Nephron progenitor cell (in vitro differentiated cells): ENCODE results near the gene EFCC1.

Experiments used
- DNase-seq: peaks from one replicate; pipeline ENCODE4 v3.0.0; 2021
- H3K27ac Mint-ChIP-seq: 2 replicates; pipeline ENCODE4 v1.8.0; 2021; ENCODE audit warnings: mild to moderate bottlenecking, moderate library complexity, mixed read lengths
- H3K27me3 Mint-ChIP-seq: 2 replicates; pipeline ENCODE4 v1.8.0; 2021; ENCODE audit warnings: mild to moderate bottlenecking, low read depth, mixed read lengths; ENCODE audit not compliant: poor library complexity
- H3K36me3 Mint-ChIP-seq: 2 replicates; pipeline ENCODE4 v1.8.0; 2021; ENCODE audit warnings: low read depth, mixed read lengths
- H3K4me1 Mint-ChIP-seq: 2 replicates; pipeline ENCODE4 v1.8.0; 2021; ENCODE audit warnings: mixed read lengths
- H3K4me3 Mint-ChIP-seq: 2 replicates; pipeline ENCODE4 v1.8.0; 2021; ENCODE audit warnings: mild to moderate bottlenecking, moderate library complexity, mixed read lengths
- H3K9me3 Mint-ChIP-seq: 2 replicates; pipeline ENCODE4 v1.8.0; 2021; ENCODE audit warnings: mild to moderate bottlenecking, moderate library complexity, mixed read lengths
- TF ChIP-seq, protein P1 (sequence below): fragments of 200-600 bp; sonication (generic); IDR thresholded peaks from 2 replicates; pipeline ENCODE4 v1.5.0; 2021; ENCODE audit warnings: antibody characterized with exemption

Gene EFCC1

GRCh38 chr3:129070086-129070885 lies 69.2 kb downstream of the EFCC1 start:
- Mint-ChIP-seq H3K4me1 (peaks cover 11% of the 10 kb centered on the region), H3K36me3 (no peaks in the 10 kb centered on the region), H3K27me3 (peaks cover 18% of the 10 kb centered on the region), H3K9me3 (peaks cover 9% of the 10 kb centered on the region), H3K4me3 (no peak overlapping the region), H3K27ac (no peak overlapping the region)
- DNase-seq = no peak
- TF ChIP-seq, protein P1, sequence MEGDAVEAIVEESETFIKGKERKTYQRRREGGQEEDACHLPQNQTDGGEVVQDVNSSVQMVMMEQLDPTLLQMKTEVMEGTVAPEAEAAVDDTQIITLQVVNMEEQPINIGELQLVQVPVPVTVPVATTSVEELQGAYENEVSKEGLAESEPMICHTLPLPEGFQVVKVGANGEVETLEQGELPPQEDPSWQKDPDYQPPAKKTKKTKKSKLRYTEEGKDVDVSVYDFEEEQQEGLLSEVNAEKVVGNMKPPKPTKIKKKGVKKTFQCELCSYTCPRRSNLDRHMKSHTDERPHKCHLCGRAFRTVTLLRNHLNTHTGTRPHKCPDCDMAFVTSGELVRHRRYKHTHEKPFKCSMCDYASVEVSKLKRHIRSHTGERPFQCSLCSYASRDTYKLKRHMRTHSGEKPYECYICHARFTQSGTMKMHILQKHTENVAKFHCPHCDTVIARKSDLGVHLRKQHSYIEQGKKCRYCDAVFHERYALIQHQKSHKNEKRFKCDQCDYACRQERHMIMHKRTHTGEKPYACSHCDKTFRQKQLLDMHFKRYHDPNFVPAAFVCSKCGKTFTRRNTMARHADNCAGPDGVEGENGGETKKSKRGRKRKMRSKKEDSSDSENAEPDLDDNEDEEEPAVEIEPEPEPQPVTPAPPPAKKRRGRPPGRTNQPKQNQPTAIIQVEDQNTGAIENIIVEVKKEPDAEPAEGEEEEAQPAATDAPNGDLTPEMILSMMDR = no peak

DNA sequence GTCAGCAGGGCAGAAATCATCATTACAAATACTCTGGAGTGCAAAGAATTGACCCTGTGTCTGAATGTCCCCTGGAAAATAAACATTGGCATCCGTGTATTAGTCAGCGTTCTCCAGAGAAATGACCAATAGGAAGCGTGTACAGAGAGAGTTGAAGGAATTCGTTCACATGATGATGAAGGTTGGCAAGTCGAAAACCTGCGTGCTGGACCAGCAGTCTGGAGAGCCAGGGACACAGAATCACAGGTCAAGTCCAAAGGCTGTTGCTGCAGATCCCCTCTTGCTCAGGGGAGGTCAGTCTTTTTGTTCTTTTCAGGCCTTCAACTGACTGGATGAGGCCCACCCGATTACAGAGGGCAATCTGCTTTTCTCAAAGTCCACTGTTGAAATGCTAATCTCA lies 76.1 kb downstream of the EFCC1 start:
- Mint-ChIP-seq H3K9me3 (no peaks in the 10 kb centered on the region), H3K4me3 (no peak overlapping the region), H3K36me3 (no peaks in the 10 kb centered on the region), H3K27ac (no peak overlapping the region), H3K27me3 (peaks cover 6% of the 10 kb centered on the region), H3K4me1 (no peaks in the 10 kb centered on the region)
- DNase-seq = no peak
- TF ChIP-seq, protein P1 = no peak

DNA sequence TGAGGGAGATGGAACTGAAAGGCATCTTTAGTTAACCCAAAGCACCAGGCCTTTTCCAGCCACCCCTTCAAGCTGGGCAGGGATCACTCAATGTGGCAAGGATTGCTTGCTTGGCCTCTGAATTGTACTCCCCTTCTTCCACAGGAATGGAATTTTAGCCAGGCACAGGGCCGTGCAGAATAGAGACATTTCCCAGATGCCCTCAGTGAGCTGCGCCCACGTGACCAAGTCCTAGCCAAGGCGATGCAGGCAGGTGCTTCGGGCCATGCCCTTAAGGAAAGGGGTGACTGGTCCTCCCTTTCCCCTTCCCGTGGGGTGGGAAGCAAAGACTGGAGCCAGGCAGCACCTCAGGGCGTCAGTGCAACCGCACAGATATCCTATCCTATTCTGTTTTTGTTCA lies 77.4 kb downstream of the EFCC1 start:
- H3K4me3 Mint-ChIP-seq = no peak overlapping the region
- H3K36me3 Mint-ChIP-seq = no peaks in the 10 kb centered on the region
- H3K27me3 Mint-ChIP-seq = peaks cover 7% of the 10 kb centered on the region
- H3K9me3 Mint-ChIP-seq = no peaks in the 10 kb centered on the region
- DNase-seq = no peak
- TF ChIP-seq, protein P1 = no peak
- no peaks in the 10 kb centered on the region for H3K4me1 Mint-ChIP-seq
- no peak overlapping the region for H3K27ac Mint-ChIP-seq

GRCh38 chr3:129081503-129081902 lies 80.4 kb downstream of the EFCC1 start:
- H3K36me3 Mint-ChIP-seq = no peaks in the 10 kb centered on the region
- no peak overlapping the region for H3K27ac Mint-ChIP-seq
- TF ChIP-seq, protein P1 = no peak
- H3K4me3 Mint-ChIP-seq = no peak overlapping the region
- peaks cover 3% of the 10 kb centered on the region for H3K27me3 Mint-ChIP-seq
- H3K4me1 Mint-ChIP-seq = no peaks in the 10 kb centered on the region
- H3K9me3 Mint-ChIP-seq = no peaks in the 10 kb centered on the region
- DNase-seq = no peak

DNA sequence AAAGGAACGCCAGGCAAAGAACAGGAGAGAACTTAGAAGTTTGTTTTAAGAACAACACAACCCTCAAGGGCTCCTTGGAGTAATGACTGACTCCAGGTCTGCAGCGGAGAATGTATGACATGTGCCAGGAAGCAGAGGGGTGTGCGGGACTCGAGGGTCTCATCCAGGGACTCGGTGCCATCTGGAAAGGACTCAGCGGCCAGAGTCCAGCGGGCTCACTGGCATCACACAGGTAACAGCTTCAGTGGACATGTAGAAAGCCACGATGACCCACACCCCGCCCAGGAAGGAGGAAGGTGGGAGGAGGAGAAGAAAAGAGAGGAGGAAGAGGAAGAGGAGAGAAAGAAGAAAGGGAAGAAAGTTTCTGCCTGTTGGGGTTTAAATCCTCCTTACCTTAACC lies 80.9 kb downstream of the EFCC1 start:
- no peaks in the 10 kb centered on the region for H3K9me3 Mint-ChIP-seq
- DNase-seq = no peak
- no peaks in the 10 kb centered on the region for H3K36me3 Mint-ChIP-seq
- H3K4me3 Mint-ChIP-seq = no peak overlapping the region
- TF ChIP-seq, protein P1 = no peak
- no peak overlapping the region for H3K27ac Mint-ChIP-seq
- peaks cover 3% of the 10 kb centered on the region for H3K27me3 Mint-ChIP-seq
- no peaks in the 10 kb centered on the region for H3K4me1 Mint-ChIP-seq

- no peaks in the 10 kb centered on the region for H3K4me1 Mint-ChIP-seq
- no peak overlapping the region for H3K4me3 Mint-ChIP-seq
- no peak overlapping the region for H3K27ac Mint-ChIP-seq
- peaks cover 3% of the 10 kb centered on the region for H3K27me3 Mint-ChIP-seq
- no peaks in the 10 kb centered on the region for H3K36me3 Mint-ChIP-seq
- TF ChIP-seq, protein P1 = no peak
- no peak for DNase-seq
- H3K9me3 Mint-ChIP-seq = no peaks in the 10 kb centered on the region
Measured at GRCh38 chr3:129084501-129084900, 83.4 kb downstream of the EFCC1 start.
